HCT116 (cell line): ENCODE data around the gene TTLL5. TPM values are rescaled to one million over a fixed set of nuclear protein-coding genes. Genes with fewer than 3 reads are reported as not detected.

Experiments
- ATAC-seq: fragments of 200-7000 bp; cut with Tn5 transposase; 2 replicates; pipeline ENCODE4 v1.9.1; 2020; ENCODE audit warnings: mild to moderate bottlenecking, moderate library complexity
- BruUV-seq: library from RNA; stranded (reverse); fragments of 400-500 nt; replicated peaks from 2 replicates; lab custom pipeline; 2021; lab: Mats Ljungman, UMichigan
- CTCF ChIA-PET: fragments of 300-600 bp; sonication (Branson Sonifier 250); formaldehyde crosslinking; loops from one replicate; lab custom pipeline; 2021; ENCODE audit warnings: antibody characterized with exemption; lab: Charles Lee
- POLR2A ChIA-PET: fragments of 300-600, 350-600 bp; sonication (Branson Sonifier 250); formaldehyde crosslinking; loops from one replicate; lab custom pipeline; 2021; ENCODE audit warnings: antibody characterized with exemption; lab: Charles Lee
- RAD21 ChIA-PET, 2 experiments: fragments of 300-600 bp; sonication (Branson Sonifier 250); formaldehyde crosslinking; loops; one replicate each; lab custom pipeline; 2023; ENCODE audit warnings: low total read pairs in 2 of 2; ENCODE audit not compliant: uncharacterized antibody in 2 of 2, unreplicated experiment in 2 of 2, low non-redundant PET in 1 of 2; lab: Charles Lee
- DNase-seq: peaks from one replicate; pipeline ENCODE4 v3.0.0-alpha.2; 2010; ENCODE audit warnings: low read depth, low spot score
- H2AFZ ChIP-seq: fragments of 200-600 bp; shearing (Covaris generic), sonication (generic); 2 replicates; pipeline ENCODE4 v1.6.1; 2017; ENCODE audit warnings: low read depth, mixed run types, mixed read lengths, antibody characterized with exemption, low read length; ENCODE audit not compliant: poor library complexity, severe bottlenecking
- H3K27ac ChIP-seq: 2 replicates; pipeline ENCODE4 v1.5.1; 2012; ENCODE audit warnings: low read depth, low read length
- H3K27me3 ChIP-seq: fragments of 200-600 bp; sonication (generic); 2 replicates; pipeline ENCODE4 v1.6.1; 2016; ENCODE audit warnings: mixed run types, low read length, mixed read lengths; ENCODE audit not compliant: insufficient read depth
- H3K36me3 ChIP-seq, 2 experiments: fragments of 200-500 bp in 1 of 2; fragments of 200-600 bp in 1 of 2; sonication (Bioruptor generic) in 1 of 2; sonication (generic) in 1 of 2; 2 replicates each; pipeline versions ENCODE4 v1.5.1 to v1.6.1; 2014 to 2016; ENCODE audit warnings: low read length in 2 of 2, inconsistent platforms in 1 of 2, mixed read lengths in 1 of 2, mixed run types in 1 of 2; ENCODE audit not compliant: insufficient read depth in 2 of 2, control insufficient read depth in 1 of 2
- H3K4me1 ChIP-seq, 2 experiments: fragments of 200-600 bp in 1 of 2; sonication (generic) in 1 of 2; 2 replicates each; pipeline versions ENCODE4 v1.5.1 to v1.6.1; 2012 to 2017; ENCODE audit warnings: low read length in 2 of 2, inconsistent platforms in 1 of 2, mild to moderate bottlenecking in 1 of 2, mixed read lengths in 1 of 2, mixed run types in 1 of 2, moderate library complexity in 1 of 2; ENCODE audit not compliant: insufficient read depth in 2 of 2, control insufficient read depth in 1 of 2
- H3K4me2 ChIP-seq: fragments of 200-600 bp; sonication (generic); 2 replicates; pipeline ENCODE4 v1.6.1; 2017; ENCODE audit warnings: mixed run types, low read length, mixed read lengths
- H3K4me3 ChIP-seq, 2 experiments: fragments of 200-600 bp in 1 of 2; sonication (generic) in 1 of 2; replicated peaks in 1 of 2; 2 replicates each; pipeline ENCODE4 v1.5.1; 2011 to 2016; ENCODE audit warnings: low read length in 2 of 2, control low read depth in 1 of 2, low read depth in 1 of 2, mild to moderate bottlenecking in 1 of 2, mixed read lengths in 1 of 2, mixed run types in 1 of 2
- H3K79me2 ChIP-seq: fragments of 200-600 bp; sonication (generic); 2 replicates; pipeline ENCODE4 v1.6.1; 2017; ENCODE audit warnings: mild to moderate bottlenecking, mixed run types, low read length, moderate library complexity, mixed read lengths; ENCODE audit not compliant: insufficient read depth
- H3K9ac ChIP-seq: fragments of 200-600 bp; sonication (generic); 2 replicates; pipeline ENCODE4 v1.6.1; 2016; ENCODE audit warnings: low read length, mixed read lengths
- H3K9me2 ChIP-seq: fragments of 200-600 bp; sonication (generic), shearing (Covaris generic); 2 replicates; pipeline ENCODE4 v1.6.1; 2017; ENCODE audit warnings: mixed run types, mild to moderate bottlenecking, moderate library complexity; ENCODE audit not compliant: insufficient read depth
- H3K9me3 ChIP-seq, 2 experiments: fragments of 200-500 bp in 1 of 2; fragments of 200-600 bp in 1 of 2; sonication (Bioruptor generic) in 1 of 2; sonication (generic) in 1 of 2; 2 replicates each; pipeline ENCODE4 v1.6.1; 2014 to 2017; ENCODE audit warnings: low read length in 2 of 2, mixed read lengths in 2 of 2, inconsistent platforms in 1 of 2, low read depth in 1 of 2, mild to moderate bottlenecking in 1 of 2, mixed run types in 1 of 2, moderate library complexity in 1 of 2; ENCODE audit not compliant: control insufficient read depth in 1 of 2, insufficient read depth in 1 of 2
- H4K20me1 ChIP-seq: fragments of 200-600 bp; sonication (generic), shearing (Covaris generic); 2 replicates; pipeline ENCODE4 v1.6.1; 2017; ENCODE audit warnings: mixed run types, mild to moderate bottlenecking, moderate library complexity; ENCODE audit not compliant: insufficient read depth
- CBX3 ChIP-seq: IDR thresholded peaks from 2 replicates; pipeline ENCODE4 v1.6.1; 2012; ENCODE audit warnings: low read depth
- CEBPB ChIP-seq: IDR thresholded peaks from 2 replicates; pipeline ENCODE4 v1.6.1; 2012; ENCODE audit warnings: low read depth
- CTCF ChIP-seq, 3 experiments: fragments of 200-600 bp in 1 of 3; sonication (generic) in 1 of 3; IDR thresholded peaks in 2 of 3; conservative IDR thresholded peaks in 1 of 3; 2 replicates each; pipeline ENCODE4 v1.5.1; 2012 to 2017; ENCODE audit warnings: low read depth in 2 of 3, low read length in 2 of 3, antibody characterized with exemption in 1 of 3, borderline replicate concordance in 1 of 3, control low read depth in 1 of 3, mild to moderate bottlenecking in 1 of 3, mixed read lengths in 1 of 3, mixed run types in 1 of 3, moderate library complexity in 1 of 3; ENCODE audit not compliant: insufficient read depth in 1 of 3
- EGR1 ChIP-seq: IDR thresholded peaks from 2 replicates; pipeline ENCODE4 v1.6.1; 2012; ENCODE audit warnings: low read depth
- ELF1 ChIP-seq: IDR thresholded peaks from 2 replicates; pipeline ENCODE4 v1.6.1; 2012; ENCODE audit warnings: low read depth, borderline replicate concordance
- EZH2phosphoT487 ChIP-seq: fragments of 200-600 bp; IDR thresholded peaks from 2 replicates; pipeline ENCODE4 v1.6.1; 2018; ENCODE audit warnings: antibody characterized with exemption, borderline replicate concordance
- FOSL1 ChIP-seq: IDR thresholded peaks from 2 replicates; pipeline ENCODE4 v1.6.1; 2012; ENCODE audit warnings: low read depth
- JUND ChIP-seq: IDR thresholded peaks from 2 replicates; pipeline ENCODE4 v1.6.1; 2012
- POLR2AphosphoS5 ChIP-seq: IDR thresholded peaks from 2 replicates; pipeline ENCODE4 v1.6.1; 2011; ENCODE audit warnings: mild to moderate bottlenecking, low read depth, low read length, moderate library complexity
- RAD21 ChIP-seq: IDR thresholded peaks from 2 replicates; pipeline ENCODE4 v1.6.1; 2012; ENCODE audit warnings: low read depth, mild to moderate bottlenecking
- REST ChIP-seq: IDR thresholded peaks from 2 replicates; pipeline ENCODE4 v1.6.1; 2012; ENCODE audit warnings: low read depth
- SIN3A ChIP-seq: IDR thresholded peaks from 2 replicates; pipeline ENCODE4 v1.6.1; 2012; ENCODE audit warnings: low read depth
- SP1 ChIP-seq: IDR thresholded peaks from 2 replicates; pipeline ENCODE4 v1.6.1; 2012; ENCODE audit warnings: low read depth
- TCF7L2 ChIP-seq: IDR thresholded peaks from 2 replicates; pipeline ENCODE4 v1.7.0; 2011; ENCODE audit warnings: borderline replicate concordance, inconsistent platforms; ENCODE audit not compliant: insufficient read depth, insufficient read length; ENCODE audit errors: extremely low read depth
- YY1 ChIP-seq: IDR thresholded peaks from 2 replicates; pipeline ENCODE4 v1.6.1; 2011; ENCODE audit warnings: low read length, low read depth, moderate library complexity, mild to moderate bottlenecking; ENCODE audit not compliant: insufficient replicate concordance; ENCODE audit errors: extremely low read depth
- ZFX ChIP-seq: fragments of 450-650 bp; IDR thresholded peaks from 2 replicates; pipeline ENCODE4 v1.6.1; 2017
- ZNF274 ChIP-seq: fragments of 200-500 bp; sonication (Bioruptor generic); IDR thresholded peaks from 2 replicates; pipeline ENCODE4 v1.6.1; 2014; ENCODE audit warnings: mild to moderate bottlenecking, low read depth, low read length, inconsistent platforms
- intact Hi-C: fragments of 100-400 bp; cut with micrococcal nuclease; formaldehyde crosslinking; loops from 2 replicates; pipeline ENCODE4 v1.10.0; 2022
- total RNA-seq: library from RNA; stranded (reverse); gene quantifications from one replicate; pipeline ENCODE4 v1.2.1, GENCODE V29; 2021; ENCODE audit not compliant: unreplicated experiment
- TF ChIP-seq, protein P1 (sequence below): IDR thresholded peaks from 2 replicates; pipeline ENCODE4 v1.6.1; 2012
- TF ChIP-seq, protein P2 (sequence below): IDR thresholded peaks from 2 replicates; pipeline ENCODE4 v1.6.1; 2012

TTLL5 gene
- total RNA-seq, 1 experiment from 2014 or later = 26.2 TPM

DNA sequence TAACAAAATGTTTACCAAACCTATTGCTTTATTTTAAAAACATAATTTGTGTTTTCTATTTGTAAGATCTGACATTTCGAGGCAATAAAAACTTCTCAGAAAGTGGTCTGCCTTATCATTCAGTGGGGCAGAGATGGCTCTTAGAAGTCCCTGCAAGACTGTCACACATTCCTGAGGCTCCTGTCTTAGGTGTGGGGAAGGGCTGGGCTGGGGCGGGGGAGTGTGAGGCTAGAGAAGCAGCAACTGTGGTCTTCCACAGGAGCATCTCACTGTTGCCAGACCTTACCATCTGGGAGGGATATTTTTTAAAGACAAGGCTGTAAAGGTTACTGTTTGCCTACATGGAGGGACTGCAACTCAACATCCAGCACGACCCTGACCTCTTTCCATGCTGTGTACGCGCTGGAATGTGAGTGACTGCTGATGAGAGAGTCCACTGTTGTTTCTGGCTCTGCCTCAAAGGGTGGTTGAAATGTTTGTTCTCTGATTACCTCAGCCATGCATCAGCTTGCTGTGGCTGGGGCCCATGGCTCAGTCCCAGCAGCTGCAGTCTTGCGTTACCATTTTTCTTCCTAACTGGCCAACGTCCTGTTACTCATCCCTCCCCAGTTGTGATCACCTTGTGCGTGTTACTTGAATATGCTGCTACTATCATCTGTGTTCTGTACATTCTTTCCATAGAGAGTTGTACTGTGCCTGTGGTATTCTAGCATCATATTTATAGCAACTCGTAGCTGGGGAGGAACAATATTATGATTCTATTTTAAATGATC lies 12.8 kb upstream of the TTLL5 start:
- H3K79me2 ChIP-seq = no peaks in the 10 kb centered on the region
- no peak overlapping the region; the same call in 1 of the 2 replicates for H3K27ac ChIP-seq
- TF ChIP-seq CTCF (IDR thresholded peaks at IDR 0.05 in 2 of 3, conservative IDR thresholded peaks at IDR 0.05 in 1 of 3; ENCODE audit: borderline replicate concordance in 1 of 3, insufficient read depth in 1 of 3, low read depth in 2 of 3, low read length in 2 of 3) (no peak), EZH2phosphoT487 (no peak), EGR1 (no peak), POLR2AphosphoS5 (peak; percentile 35; the same call in 1 of the 2 replicates), ELF1 (no peak), SP1 (peak; percentile 46), SIN3A (0 out of 2 replicates have a peak, but pooled peaks have one; percentile 28), REST (no peak), JUND (peak; percentile 56), FOSL1 (no peak), ZNF274 (no peak), TCF7L2 (no peak), RAD21 (no peak), CEBPB (no peak; the same call in 1 of the 2 replicates), CBX3 (peak; percentile 66), ZFX (no peak), YY1 (no peak)
- TF ChIP-seq, protein P1, sequence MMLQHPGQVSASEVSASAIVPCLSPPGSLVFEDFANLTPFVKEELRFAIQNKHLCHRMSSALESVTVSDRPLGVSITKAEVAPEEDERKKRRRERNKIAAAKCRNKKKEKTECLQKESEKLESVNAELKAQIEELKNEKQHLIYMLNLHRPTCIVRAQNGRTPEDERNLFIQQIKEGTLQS = no peak
- TF ChIP-seq, protein P2, sequence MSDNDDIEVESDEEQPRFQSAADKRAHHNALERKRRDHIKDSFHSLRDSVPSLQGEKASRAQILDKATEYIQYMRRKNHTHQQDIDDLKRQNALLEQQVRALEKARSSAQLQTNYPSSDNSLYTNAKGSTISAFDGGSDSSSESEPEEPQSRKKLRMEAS = no peak
- no TSS peak for BruUV-seq
- no peaks in the 10 kb centered on the region for H3K27me3 ChIP-seq
- ChIA-PET POLR2A (interaction anchor here (1.4 kb wide), 1 partner anchor 12 kb away, joined by 4 read pairs; the partner anchor contains the start of genes ERG28 and TTLL5), RAD21 (interaction anchor here in 1 of 2 experiments (0.9 kb wide), 1 partner anchor 12 kb away, joined by 3 read pairs; the partner anchor contains the start of gene ERG28), CTCF (no interaction called here)
- H3K36me3 ChIP-seq = peaks cover 0 to 10% of the 10 kb centered on the region in 2 experiments; a peak in 1 of 4 replicates
- no peak overlapping the region for H2AFZ ChIP-seq
- peak; percentile 54 for DNase-seq
- no peaks in the 10 kb centered on the region for H3K9me3 ChIP-seq
- no peaks in the 10 kb centered on the region for H3K9me2 ChIP-seq
- peaks cover 25 to 41% of the 10 kb centered on the region in 2 experiments for H3K4me1 ChIP-seq
- H4K20me1 ChIP-seq = no peaks in the 10 kb centered on the region
- ATAC-seq = peak; percentile 87
- H3K4me2 ChIP-seq = peak overlapping the region; percentile 60
- H3K9ac ChIP-seq = peak overlapping the region; percentile 10; the same call in 1 of the 2 replicates
- peak overlapping the region in 1 of 2 experiments; percentile 11; a peak in 1 of 4 replicates for H3K4me3 ChIP-seq
- intact Hi-C loops = no loop called here
